Keratinocyte (primary cell): ENCODE measurements around the gene FREM2. TPM values are rescaled to one million over a fixed set of nuclear protein-coding genes. Genes with fewer than 3 reads are reported as not detected.

Source experiments
- DNase-seq: peaks from one replicate; pipeline ENCODE4 v3.0.0-alpha.2; 2011; ENCODE audit warnings: low read depth, missing footprints, low spot score
- FAIRE-seq: peaks from 2 replicates; lab custom pipeline; 2011; peaks lifted over from hg19 to GRCh38; lab: Jason Lieb, UNC
- H2AFZ ChIP-seq: 2 replicates; pipeline ENCODE4 v1.6.0; 2012; ENCODE audit warnings: low read length, control low read depth, inconsistent platforms; ENCODE audit not compliant: control insufficient read depth
- H3K27ac ChIP-seq: 2 replicates; pipeline ENCODE4 v1.5.1; 2011; ENCODE audit warnings: low read length; ENCODE audit not compliant: control insufficient read depth, insufficient read depth
- H3K27me3 ChIP-seq: 3 replicates; pipeline ENCODE4 v1.6.0; 2011; ENCODE audit warnings: low read length; ENCODE audit not compliant: control insufficient read depth, insufficient read depth; ENCODE audit errors: extremely low read depth
- H3K36me3 ChIP-seq, 2 experiments: 2 replicates in 1 of 2; 3 replicates in 1 of 2; pipeline ENCODE4 v1.5.1; 2011; ENCODE audit warnings: low read length in 2 of 2, mild to moderate bottlenecking in 1 of 2; ENCODE audit not compliant: control insufficient read depth in 2 of 2, insufficient read depth in 2 of 2; ENCODE audit errors: extremely low read depth in 1 of 2
- H3K4me1 ChIP-seq: 3 replicates; pipeline ENCODE4 v1.5.1; 2011; ENCODE audit warnings: low read length; ENCODE audit not compliant: control insufficient read depth, insufficient read depth; ENCODE audit errors: extremely low read depth
- H3K4me2 ChIP-seq: 3 replicates; pipeline ENCODE4 v1.6.0; 2011; ENCODE audit warnings: low read depth, low read length; ENCODE audit not compliant: control insufficient read depth, insufficient read depth; ENCODE audit errors: extremely low read depth
- H3K4me3 ChIP-seq, 3 experiments: fragments of 200-600 bp in 1 of 3; sonication (generic) in 1 of 3; 2 replicates in 2 of 3; 3 replicates in 1 of 3; pipeline ENCODE4 v1.5.1; 2011 to 2016; ENCODE audit warnings: low read length in 3 of 3, mild to moderate bottlenecking in 3 of 3, control low read depth in 2 of 3, inconsistent platforms in 1 of 3, low read depth in 1 of 3, mixed read lengths in 1 of 3, mixed run types in 1 of 3, moderate library complexity in 1 of 3; ENCODE audit not compliant: control insufficient read depth in 2 of 3, insufficient read depth in 2 of 3; ENCODE audit errors: extremely low read depth in 1 of 3
- H3K79me2 ChIP-seq: 2 replicates; pipeline ENCODE4 v1.6.0; 2012; ENCODE audit warnings: low read length; ENCODE audit not compliant: control insufficient read depth, insufficient read depth
- H3K9ac ChIP-seq: 3 replicates; pipeline ENCODE4 v1.6.0; 2011; ENCODE audit warnings: low read length; ENCODE audit not compliant: control insufficient read depth, insufficient read depth; ENCODE audit errors: extremely low read depth
- H3K9me1 ChIP-seq: 3 replicates; pipeline ENCODE4 v1.6.0; 2011; ENCODE audit warnings: low read length; ENCODE audit not compliant: control insufficient read depth, insufficient read depth; ENCODE audit errors: extremely low read depth
- H3K9me3 ChIP-seq: 2 replicates; pipeline ENCODE4 v1.5.1; 2012; ENCODE audit warnings: low read depth, low read length; ENCODE audit not compliant: control insufficient read depth
- H4K20me1 ChIP-seq: 3 replicates; pipeline ENCODE4 v1.6.0; 2011; ENCODE audit warnings: low read length; ENCODE audit not compliant: control insufficient read depth, insufficient read depth; ENCODE audit errors: extremely low read depth
- EZH2 ChIP-seq: IDR thresholded peaks from one replicate; pipeline ENCODE4 v1.6.1; 2012; ENCODE audit warnings: inconsistent platforms, mild to moderate bottlenecking, low read length, moderate library complexity
- dilution Hi-C: fragments of 300-500 bp; cut with MboI; formaldehyde crosslinking; loops from one replicate; pipeline ENCODE4 v1.7.0; 2020; ENCODE audit warnings: low sequenced_read_pairs; ENCODE audit not compliant: extremely low pct_ligation_motif_present
- polyA plus RNA-seq, 5 experiments: library from polyadenylated mRNA; depleted of rRNA in 3 of 5; stranded (reverse) in 3 of 5; stranded (forward) in 1 of 5; unstranded in 1 of 5; fragments of >200 nt; gene quantifications; 1 replicate in 1 of 5; 2 replicates in 3 of 5; 3 replicates in 1 of 5; pipeline versions ENCODE4 v1.2.1 to v1.2.3, GENCODE V29; 2011 to 2012; ENCODE audit warnings: missing spikeins in 2 of 5, low read depth in 1 of 5, low replicate concordance in 1 of 5
- TF ChIP-seq, protein P1 (sequence below), 3 experiments: IDR thresholded peaks in 1 of 3; conservative IDR thresholded peaks in 1 of 3; optimal IDR thresholded peaks in 1 of 3; 2 replicates in 2 of 3; 3 replicates in 1 of 3; pipeline versions ENCODE3 to v1.5.1; 2011; ENCODE audit warnings: low read length in 3 of 3, mild to moderate bottlenecking in 3 of 3, moderate library complexity in 2 of 3, control low read depth in 1 of 3, inconsistent platforms in 1 of 3; ENCODE audit not compliant: insufficient read depth in 2 of 3; ENCODE audit errors: extremely low read depth in 1 of 3

FREM2 gene
- polyA plus RNA-seq, 1 donor (not counting 4 experiments of a cell fraction or from before 2014, with no cell fraction given): 0.01 TPM

DNA sequence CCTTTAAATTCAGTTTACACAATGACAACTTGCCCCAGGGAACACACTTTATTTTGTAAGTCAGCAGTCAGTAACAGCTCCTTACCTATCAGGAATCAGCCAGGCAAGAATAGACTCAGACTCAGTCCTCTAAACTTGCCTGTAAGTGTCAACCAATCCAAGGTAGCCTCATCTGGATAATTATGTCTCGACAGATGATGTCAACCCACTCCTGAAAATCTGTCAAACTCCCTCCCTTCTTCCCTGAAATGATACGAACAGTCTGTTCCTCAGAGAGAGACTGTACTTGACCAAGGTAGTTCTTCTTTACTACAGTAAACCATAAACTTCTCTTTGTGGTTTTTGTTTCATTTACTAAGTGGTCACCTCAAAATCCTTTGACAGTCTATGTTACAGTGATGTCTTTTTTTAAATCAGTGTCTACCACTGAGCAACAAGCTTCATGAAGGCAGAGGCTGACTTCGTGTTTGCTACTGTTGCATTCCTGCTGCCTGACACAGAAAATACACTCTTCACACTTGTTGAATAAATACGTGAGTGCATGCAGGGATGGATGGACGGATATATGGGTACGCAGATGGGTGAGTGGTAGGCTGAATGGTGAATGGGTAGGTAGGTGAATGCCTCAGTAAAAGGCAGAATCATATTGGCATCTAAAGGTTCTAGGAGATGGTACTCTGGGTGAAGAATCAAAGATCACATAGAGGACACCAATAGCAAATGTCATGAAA lies 17.5 kb upstream of the FREM2 start:
- Histone ChIP-seq H3K27me3 (no peaks in the 10 kb centered on the region), H3K9ac (no peak overlapping the region), H3K4me2 (no peak overlapping the region), H3K27ac (no peak overlapping the region), H4K20me1 (no peaks in the 10 kb centered on the region), H3K9me3 (no peaks in the 10 kb centered on the region), H3K79me2 (no peaks in the 10 kb centered on the region), H3K9me1 (no peaks in the 10 kb centered on the region), H3K4me3 (no peak overlapping the region), H2AFZ (no peak overlapping the region), H3K36me3 (no peaks in the 10 kb centered on the region), H3K4me1 (peaks cover 13% of the 10 kb centered on the region)
- FAIRE-seq (peak; percentile 43), DNase-seq (no peak)
- dilution Hi-C loops: no loop called here
- no peak for TF ChIP-seq EZH2
- TF ChIP-seq, protein P1, sequence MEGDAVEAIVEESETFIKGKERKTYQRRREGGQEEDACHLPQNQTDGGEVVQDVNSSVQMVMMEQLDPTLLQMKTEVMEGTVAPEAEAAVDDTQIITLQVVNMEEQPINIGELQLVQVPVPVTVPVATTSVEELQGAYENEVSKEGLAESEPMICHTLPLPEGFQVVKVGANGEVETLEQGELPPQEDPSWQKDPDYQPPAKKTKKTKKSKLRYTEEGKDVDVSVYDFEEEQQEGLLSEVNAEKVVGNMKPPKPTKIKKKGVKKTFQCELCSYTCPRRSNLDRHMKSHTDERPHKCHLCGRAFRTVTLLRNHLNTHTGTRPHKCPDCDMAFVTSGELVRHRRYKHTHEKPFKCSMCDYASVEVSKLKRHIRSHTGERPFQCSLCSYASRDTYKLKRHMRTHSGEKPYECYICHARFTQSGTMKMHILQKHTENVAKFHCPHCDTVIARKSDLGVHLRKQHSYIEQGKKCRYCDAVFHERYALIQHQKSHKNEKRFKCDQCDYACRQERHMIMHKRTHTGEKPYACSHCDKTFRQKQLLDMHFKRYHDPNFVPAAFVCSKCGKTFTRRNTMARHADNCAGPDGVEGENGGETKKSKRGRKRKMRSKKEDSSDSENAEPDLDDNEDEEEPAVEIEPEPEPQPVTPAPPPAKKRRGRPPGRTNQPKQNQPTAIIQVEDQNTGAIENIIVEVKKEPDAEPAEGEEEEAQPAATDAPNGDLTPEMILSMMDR (optimal IDR thresholded peaks at IDR 0.05 in 1 of 3, IDR thresholded peaks at IDR 0.05 in 1 of 3, conservative IDR thresholded peaks at IDR 0.05 in 1 of 3; ENCODE audit: extremely low read depth in 1 of 3, insufficient read depth in 2 of 3, low read length in 3 of 3): no peak

- no peaks in the 10 kb centered on the region for H3K27me3 ChIP-seq
- peaks cover 4% of the 10 kb centered on the region for H3K4me1 ChIP-seq
- H3K4me2 ChIP-seq: no peak overlapping the region
- no peaks in the 10 kb centered on the region for H3K79me2 ChIP-seq
- no peak overlapping the region for H3K4me3 ChIP-seq
- dilution Hi-C loops: no loop called here
- H4K20me1 ChIP-seq: no peaks in the 10 kb centered on the region
- DNase-seq: no peak
- no peak overlapping the region for H3K9ac ChIP-seq
- TF ChIP-seq EZH2: no peak
- TF ChIP-seq, protein P1 (optimal IDR thresholded peaks at IDR 0.05 in 1 of 3, IDR thresholded peaks at IDR 0.05 in 1 of 3, conservative IDR thresholded peaks at IDR 0.05 in 1 of 3; ENCODE audit: extremely low read depth in 1 of 3, insufficient read depth in 2 of 3, low read length in 3 of 3): peak in 2 of 3 experiments; percentile 28 to 33
- H3K9me1 ChIP-seq: no peaks in the 10 kb centered on the region
- H3K27ac ChIP-seq: no peak overlapping the region
- H3K36me3 ChIP-seq: no peaks in the 10 kb centered on the region
- FAIRE-seq: peak; percentile 44
- H2AFZ ChIP-seq: no peak overlapping the region
- H3K9me3 ChIP-seq: no peaks in the 10 kb centered on the region
These were observed 16.2 kb upstream of the FREM2 start for GRCh38 chr13:38670627-38671026.
